H1 (cell line): ENCODE measurements around the gene HNF1A.

Experiments
- CBX5 ChIP-seq: fragments of 300-800, 300-1000 bp; sonication (generic); IDR thresholded peaks from 2 replicates; pipeline ENCODE4 v1.7.1; 2016; ENCODE audit warnings: antibody characterized with exemption, low read length, low read depth
- CBX8 ChIP-seq: fragments of 300-800, 300-1000 bp; sonication (generic); IDR thresholded peaks from 2 replicates; pipeline ENCODE4 v1.7.1; 2016; ENCODE audit warnings: low read depth, low read length, borderline replicate concordance
- CEBPB ChIP-seq: IDR thresholded peaks from 2 replicates; pipeline ENCODE4 v1.6.1; 2012; ENCODE audit warnings: low read depth, low read length
- EZH2 ChIP-seq: fragments of 200-600 bp; sonication (generic); IDR thresholded peaks from 2 replicates; pipeline ENCODE4 v1.7.1; 2012; ENCODE audit warnings: low read depth, mild to moderate bottlenecking, moderate library complexity, low read length, inconsistent platforms; ENCODE audit not compliant: severe bottlenecking
- HDAC2 ChIP-seq, 2 experiments: fragments of 300-600 bp in 1 of 2; sonication (generic) in 1 of 2; IDR thresholded peaks; 2 replicates each; pipeline ENCODE4 v1.6.1; 2011 to 2012; ENCODE audit warnings: low read depth in 2 of 2, low read length in 2 of 2, mild to moderate bottlenecking in 2 of 2, moderate library complexity in 2 of 2, borderline replicate concordance in 1 of 2, inconsistent platforms in 1 of 2
- KDM1A ChIP-seq: fragments of 200-600, 300-600 bp; sonication (generic); IDR thresholded peaks from 2 replicates; pipeline ENCODE4 v1.7.1; 2016; ENCODE audit warnings: mild to moderate bottlenecking, low read length, borderline replicate concordance
- POLR2AphosphoS5 ChIP-seq: IDR thresholded peaks from 2 replicates; pipeline ENCODE4 v1.6.1; 2011; ENCODE audit warnings: low read depth, low read length
- RAD21 ChIP-seq, 2 experiments: IDR thresholded peaks in 1 of 2; conservative IDR thresholded peaks in 1 of 2; 2 replicates each; pipeline ENCODE4 v1.6.1; 2011; ENCODE audit warnings: low read depth in 2 of 2, low read length in 2 of 2, improper control_type of control experiment in 1 of 2, inconsistent platforms in 1 of 2, mild to moderate bottlenecking in 1 of 2, moderate library complexity in 1 of 2
- RFX5 ChIP-seq: IDR thresholded peaks from 2 replicates; pipeline ENCODE4 v1.6.1; 2011; ENCODE audit warnings: low read depth, low read length, improper control_type of control experiment, borderline replicate concordance
- RXRA ChIP-seq: IDR thresholded peaks from 2 replicates; pipeline ENCODE4 v1.6.1; 2011; ENCODE audit warnings: low read depth, mild to moderate bottlenecking, low read length, moderate library complexity; ENCODE audit not compliant: insufficient read depth
- TAF1 ChIP-seq: IDR thresholded peaks from 2 replicates; pipeline ENCODE4 v1.6.1; 2011; ENCODE audit warnings: mild to moderate bottlenecking, low read depth, low read length
- TF ChIP-seq, protein P1 (sequence below), 3 experiments: IDR thresholded peaks; 1 replicate in 2 of 3; 2 replicates in 1 of 3; pipeline versions ENCODE4 v1.5.1 to v1.6.1; 2011; ENCODE audit warnings: low read length in 3 of 3, mild to moderate bottlenecking in 3 of 3, inconsistent platforms in 2 of 3, low read depth in 1 of 3, moderate library complexity in 1 of 3; ENCODE audit not compliant: insufficient read depth in 1 of 3; ENCODE audit errors: control extremely low read depth in 1 of 3
- TF ChIP-seq, protein P2 (sequence below): IDR thresholded peaks from 2 replicates; pipeline ENCODE4 v1.6.1; 2012; ENCODE audit warnings: inconsistent platforms

DNA sequence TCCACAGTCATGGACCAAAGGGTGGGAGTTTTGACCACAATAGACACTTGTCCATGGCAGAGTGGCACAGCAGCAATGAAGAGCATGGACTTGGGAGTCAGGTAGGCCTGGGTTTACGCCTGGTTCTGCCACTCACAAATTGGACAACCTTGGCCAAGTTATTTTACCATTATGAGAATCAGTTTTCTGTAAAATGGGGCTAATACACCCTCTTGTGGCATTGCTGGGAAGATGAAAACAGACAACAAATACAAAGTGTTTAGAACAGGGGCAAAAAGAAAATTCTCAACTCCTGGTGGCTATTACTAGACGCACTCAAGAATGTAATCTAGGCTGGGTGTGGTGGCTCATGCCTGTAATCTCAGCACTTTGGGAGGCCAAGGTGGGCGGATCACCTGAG is 35.4 kb downstream of the HNF1A start:
- 0 out of 4 replicates have a peak, but pooled peaks of 1 of the 2 experiments have one; percentile 6 for TF ChIP-seq RAD21 (IDR thresholded peaks at IDR 0.05 in 1 of 2, conservative IDR thresholded peaks at IDR 0.05 in 1 of 2; ENCODE audit: low read depth in 2 of 2, low read length in 2 of 2)
- no peak for TF ChIP-seq CBX8
- TF ChIP-seq HDAC2 (IDR thresholded peaks at IDR 0.05; ENCODE audit: borderline replicate concordance in 1 of 2, low read depth in 2 of 2, low read length in 2 of 2), result no peak
- TF ChIP-seq, protein P1, sequence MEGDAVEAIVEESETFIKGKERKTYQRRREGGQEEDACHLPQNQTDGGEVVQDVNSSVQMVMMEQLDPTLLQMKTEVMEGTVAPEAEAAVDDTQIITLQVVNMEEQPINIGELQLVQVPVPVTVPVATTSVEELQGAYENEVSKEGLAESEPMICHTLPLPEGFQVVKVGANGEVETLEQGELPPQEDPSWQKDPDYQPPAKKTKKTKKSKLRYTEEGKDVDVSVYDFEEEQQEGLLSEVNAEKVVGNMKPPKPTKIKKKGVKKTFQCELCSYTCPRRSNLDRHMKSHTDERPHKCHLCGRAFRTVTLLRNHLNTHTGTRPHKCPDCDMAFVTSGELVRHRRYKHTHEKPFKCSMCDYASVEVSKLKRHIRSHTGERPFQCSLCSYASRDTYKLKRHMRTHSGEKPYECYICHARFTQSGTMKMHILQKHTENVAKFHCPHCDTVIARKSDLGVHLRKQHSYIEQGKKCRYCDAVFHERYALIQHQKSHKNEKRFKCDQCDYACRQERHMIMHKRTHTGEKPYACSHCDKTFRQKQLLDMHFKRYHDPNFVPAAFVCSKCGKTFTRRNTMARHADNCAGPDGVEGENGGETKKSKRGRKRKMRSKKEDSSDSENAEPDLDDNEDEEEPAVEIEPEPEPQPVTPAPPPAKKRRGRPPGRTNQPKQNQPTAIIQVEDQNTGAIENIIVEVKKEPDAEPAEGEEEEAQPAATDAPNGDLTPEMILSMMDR (IDR thresholded peaks at IDR 0.05; ENCODE audit: control extremely low read depth in 1 of 3, insufficient read depth in 1 of 3, low read depth in 1 of 3, low read length in 3 of 3), result no peak
- no peak for TF ChIP-seq POLR2AphosphoS5
- no peak for TF ChIP-seq RXRA
- no peak for TF ChIP-seq EZH2
- TF ChIP-seq TAF1, result no peak
- no peak for TF ChIP-seq CEBPB
- TF ChIP-seq, protein P2, sequence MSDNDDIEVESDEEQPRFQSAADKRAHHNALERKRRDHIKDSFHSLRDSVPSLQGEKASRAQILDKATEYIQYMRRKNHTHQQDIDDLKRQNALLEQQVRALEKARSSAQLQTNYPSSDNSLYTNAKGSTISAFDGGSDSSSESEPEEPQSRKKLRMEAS, result no peak
- no peak for TF ChIP-seq KDM1A
- TF ChIP-seq RFX5, result no peak
- TF ChIP-seq CBX5, result no peak
